MCF 10A (cell line): Measurements from ENCODE around the gene BCORL1. TPM values are rescaled to one million over a fixed set of nuclear protein-coding genes. Genes with fewer than 3 reads are reported as not detected.

ENCODE experiments used
- Bru-seq: library from RNA; stranded (reverse); fragments of 400-500 nt; gene quantifications from one replicate; lab custom pipeline; 2021; lab: Mats Ljungman, UMichigan
- BruChase-seq, 2 experiments: library from RNA; stranded (reverse); fragments of 400-500 nt; gene quantifications; one replicate each; lab custom pipeline; 2021; lab: Mats Ljungman, UMichigan
- BruUV-seq: library from RNA; stranded (reverse); fragments of 400-500 nt; replicated peaks from 2 replicates; lab custom pipeline; 2021; lab: Mats Ljungman, UMichigan
- CTCF ChIA-PET: fragments of 300-600 bp; sonication (Branson Sonifier 250); formaldehyde crosslinking; extraction: SDS; loops from one replicate; lab custom pipeline; 2021; ENCODE audit warnings: antibody characterized with exemption, inconsistent platforms; lab: Yijun Ruan, JAX
- POLR2A ChIA-PET: fragments of 300-600, 350-650 bp; sonication (Branson Sonifier 250); formaldehyde crosslinking; extraction: SDS; loops from one replicate; lab custom pipeline; 2020; ENCODE audit warnings: antibody characterized with exemption, inconsistent platforms; lab: Yijun Ruan, JAX
- DNase-seq: peaks from one replicate; pipeline ENCODE4 v3.0.0-alpha.2; 2018; ENCODE audit not compliant: unreplicated experiment
- H3K27ac Mint-ChIP-seq: one replicate; pipeline ENCODE4 v1.8.0; 2022; ENCODE audit warnings: mild to moderate bottlenecking, low read depth, mixed read lengths; ENCODE audit not compliant: unreplicated experiment
- H3K27me3 Mint-ChIP-seq: one replicate; pipeline ENCODE4 v1.8.0; 2022; ENCODE audit warnings: mixed read lengths; ENCODE audit not compliant: insufficient read depth, unreplicated experiment
- H3K36me3 Mint-ChIP-seq: one replicate; pipeline ENCODE4 v1.8.0; 2022; ENCODE audit warnings: mild to moderate bottlenecking, moderate library complexity, mixed read lengths; ENCODE audit not compliant: insufficient read depth, unreplicated experiment
- H3K4me1 Mint-ChIP-seq: one replicate; pipeline ENCODE4 v1.8.0; 2022; ENCODE audit warnings: mixed read lengths; ENCODE audit not compliant: insufficient read depth, unreplicated experiment
- H3K4me3 Mint-ChIP-seq: one replicate; pipeline ENCODE4 v1.8.0; 2022; ENCODE audit warnings: mild to moderate bottlenecking, moderate library complexity, mixed read lengths; ENCODE audit not compliant: unreplicated experiment
- H3K9me3 Mint-ChIP-seq: one replicate; pipeline ENCODE4 v1.8.0; 2022; ENCODE audit warnings: mixed read lengths; ENCODE audit not compliant: unreplicated experiment
- intact Hi-C: fragments of 100-400 bp; cut with micrococcal nuclease; formaldehyde crosslinking; loops from 2 replicates; pipeline ENCODE4 v1.14.1; 2022
- long read RNA-seq: library from polyadenylated mRNA; stranded (forward); transcript quantifications from one replicate; pipeline ENCODE4 v2.0.0, GENCODE V29; 2022
- total RNA-seq: library from RNA; stranded (reverse); gene quantifications from 2 replicates; pipeline ENCODE4 v1.2.3, GENCODE V29; 2022
- TF ChIP-seq, protein P1 (sequence below): fragments of 200-600 bp; IDR thresholded peaks from one replicate; pipeline ENCODE4 v1.8.0; 2022; ENCODE audit warnings: antibody characterized with exemption, mild to moderate bottlenecking; ENCODE audit not compliant: unreplicated experiment

BCORL1 gene, protein sequence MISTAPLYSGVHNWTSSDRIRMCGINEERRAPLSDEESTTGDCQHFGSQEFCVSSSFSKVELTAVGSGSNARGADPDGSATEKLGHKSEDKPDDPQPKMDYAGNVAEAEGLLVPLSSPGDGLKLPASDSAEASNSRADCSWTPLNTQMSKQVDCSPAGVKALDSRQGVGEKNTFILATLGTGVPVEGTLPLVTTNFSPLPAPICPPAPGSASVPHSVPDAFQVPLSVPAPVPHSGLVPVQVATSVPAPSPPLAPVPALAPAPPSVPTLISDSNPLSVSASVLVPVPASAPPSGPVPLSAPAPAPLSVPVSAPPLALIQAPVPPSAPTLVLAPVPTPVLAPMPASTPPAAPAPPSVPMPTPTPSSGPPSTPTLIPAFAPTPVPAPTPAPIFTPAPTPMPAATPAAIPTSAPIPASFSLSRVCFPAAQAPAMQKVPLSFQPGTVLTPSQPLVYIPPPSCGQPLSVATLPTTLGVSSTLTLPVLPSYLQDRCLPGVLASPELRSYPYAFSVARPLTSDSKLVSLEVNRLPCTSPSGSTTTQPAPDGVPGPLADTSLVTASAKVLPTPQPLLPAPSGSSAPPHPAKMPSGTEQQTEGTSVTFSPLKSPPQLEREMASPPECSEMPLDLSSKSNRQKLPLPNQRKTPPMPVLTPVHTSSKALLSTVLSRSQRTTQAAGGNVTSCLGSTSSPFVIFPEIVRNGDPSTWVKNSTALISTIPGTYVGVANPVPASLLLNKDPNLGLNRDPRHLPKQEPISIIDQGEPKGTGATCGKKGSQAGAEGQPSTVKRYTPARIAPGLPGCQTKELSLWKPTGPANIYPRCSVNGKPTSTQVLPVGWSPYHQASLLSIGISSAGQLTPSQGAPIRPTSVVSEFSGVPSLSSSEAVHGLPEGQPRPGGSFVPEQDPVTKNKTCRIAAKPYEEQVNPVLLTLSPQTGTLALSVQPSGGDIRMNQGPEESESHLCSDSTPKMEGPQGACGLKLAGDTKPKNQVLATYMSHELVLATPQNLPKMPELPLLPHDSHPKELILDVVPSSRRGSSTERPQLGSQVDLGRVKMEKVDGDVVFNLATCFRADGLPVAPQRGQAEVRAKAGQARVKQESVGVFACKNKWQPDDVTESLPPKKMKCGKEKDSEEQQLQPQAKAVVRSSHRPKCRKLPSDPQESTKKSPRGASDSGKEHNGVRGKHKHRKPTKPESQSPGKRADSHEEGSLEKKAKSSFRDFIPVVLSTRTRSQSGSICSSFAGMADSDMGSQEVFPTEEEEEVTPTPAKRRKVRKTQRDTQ (N-terminal part only)
- total RNA-seq, result 2.9 and 5.1 TPM in 2 replicates
- Bru-seq, nascent RNA, result percentile 34 among the genes with signal in this experiment
- percentile 39 among the genes with signal in this experiment for BruChase-seq, experiment 1, labeled RNA remaining after a 6-hour chase
- percentile 41 among the genes with signal in this experiment for BruChase-seq, experiment 2, labeled RNA remaining after a 2-hour chase
- long read RNA-seq, full-length matches to known transcripts, result 2 of 4 reads
- long read RNA-seq, partial matches to known transcripts, result 0 of 4 reads
- long read RNA-seq, other reads (novel, unspliced or antisense), result 2 of 4 reads

DNA sequence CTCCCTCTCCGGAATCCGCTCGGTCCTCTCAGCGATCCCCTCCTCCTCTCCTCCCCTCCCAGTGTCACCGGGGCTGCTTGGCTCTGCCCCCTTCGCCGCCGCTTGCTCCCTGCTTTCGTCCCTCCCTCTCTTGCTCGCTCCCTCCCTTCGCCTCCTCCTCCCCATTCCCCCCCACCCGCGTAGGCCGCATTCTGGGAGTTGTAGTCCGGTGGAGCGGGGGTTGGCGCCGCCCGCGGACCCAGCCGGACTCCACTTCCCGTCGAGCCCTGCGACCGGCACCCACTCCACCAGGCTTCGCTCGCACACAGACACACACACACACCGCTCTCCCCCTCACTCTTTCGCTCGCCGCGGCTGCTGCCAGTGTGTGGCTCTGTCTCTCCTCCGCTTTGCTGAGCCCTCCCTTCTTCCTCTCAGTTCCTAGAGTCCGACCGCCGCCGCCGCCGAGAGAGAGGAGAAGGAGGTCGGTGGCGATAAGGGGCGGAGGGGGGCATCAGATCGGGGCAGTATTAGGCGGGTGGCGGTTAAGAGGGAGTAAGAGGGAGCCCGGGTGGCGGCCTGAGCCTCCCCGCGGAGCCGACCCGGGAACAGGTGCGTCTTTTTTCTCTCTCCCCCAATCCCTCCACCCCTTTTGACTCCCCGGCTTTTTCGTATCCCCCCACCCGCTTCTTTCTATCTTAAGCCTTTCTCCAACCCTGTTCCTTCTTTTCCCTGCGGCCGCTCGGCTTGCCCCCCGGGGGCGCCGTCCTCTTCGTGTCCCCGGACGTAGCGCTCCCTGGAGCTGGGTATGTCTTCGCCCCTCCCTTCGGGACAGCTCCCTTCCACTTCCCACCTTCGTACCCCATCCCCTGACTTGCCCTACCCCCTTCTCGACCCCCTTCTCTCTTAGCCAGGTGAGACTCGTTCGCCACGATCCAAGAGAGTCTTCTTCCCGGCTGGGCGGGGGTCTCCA is at the start of gene BCORL1:
TSS of gene BCORL1 (plus strand) at position 336 of the 952 bp plus-strand sequence. CDS start 22,597 bp downstream, outside the sequence.
- BruUV-seq, result no TSS peak
- POLR2A ChIA-PET, result interaction anchor here (0.6 to 1.0 kb wide), 5 partner anchors 23 to 442 kb away, joined by 3 to 7 read pairs (median 3); partner anchors contain the start of gene ELF4
- CTCF ChIA-PET, result no interaction called here
- DNase-seq, result peak; percentile 86
- TF ChIP-seq, protein P1, sequence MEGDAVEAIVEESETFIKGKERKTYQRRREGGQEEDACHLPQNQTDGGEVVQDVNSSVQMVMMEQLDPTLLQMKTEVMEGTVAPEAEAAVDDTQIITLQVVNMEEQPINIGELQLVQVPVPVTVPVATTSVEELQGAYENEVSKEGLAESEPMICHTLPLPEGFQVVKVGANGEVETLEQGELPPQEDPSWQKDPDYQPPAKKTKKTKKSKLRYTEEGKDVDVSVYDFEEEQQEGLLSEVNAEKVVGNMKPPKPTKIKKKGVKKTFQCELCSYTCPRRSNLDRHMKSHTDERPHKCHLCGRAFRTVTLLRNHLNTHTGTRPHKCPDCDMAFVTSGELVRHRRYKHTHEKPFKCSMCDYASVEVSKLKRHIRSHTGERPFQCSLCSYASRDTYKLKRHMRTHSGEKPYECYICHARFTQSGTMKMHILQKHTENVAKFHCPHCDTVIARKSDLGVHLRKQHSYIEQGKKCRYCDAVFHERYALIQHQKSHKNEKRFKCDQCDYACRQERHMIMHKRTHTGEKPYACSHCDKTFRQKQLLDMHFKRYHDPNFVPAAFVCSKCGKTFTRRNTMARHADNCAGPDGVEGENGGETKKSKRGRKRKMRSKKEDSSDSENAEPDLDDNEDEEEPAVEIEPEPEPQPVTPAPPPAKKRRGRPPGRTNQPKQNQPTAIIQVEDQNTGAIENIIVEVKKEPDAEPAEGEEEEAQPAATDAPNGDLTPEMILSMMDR, result no peak
- Mint-ChIP-seq H3K36me3 (peaks cover 6% of the 10 kb centered on the region), H3K9me3 (no peaks in the 10 kb centered on the region), H3K27me3 (peaks cover 25% of the 10 kb centered on the region), H3K27ac (no peak within 1 kb of the TSS), H3K4me1 (peaks cover 10% of the 10 kb centered on the region), H3K4me3 (no peak within 1 kb of the TSS)
- intact Hi-C loops, result loop anchor here (2.0 kb wide), 1 partner anchor 50 kb away; no protein-coding TSS in a partner anchor

DNA sequence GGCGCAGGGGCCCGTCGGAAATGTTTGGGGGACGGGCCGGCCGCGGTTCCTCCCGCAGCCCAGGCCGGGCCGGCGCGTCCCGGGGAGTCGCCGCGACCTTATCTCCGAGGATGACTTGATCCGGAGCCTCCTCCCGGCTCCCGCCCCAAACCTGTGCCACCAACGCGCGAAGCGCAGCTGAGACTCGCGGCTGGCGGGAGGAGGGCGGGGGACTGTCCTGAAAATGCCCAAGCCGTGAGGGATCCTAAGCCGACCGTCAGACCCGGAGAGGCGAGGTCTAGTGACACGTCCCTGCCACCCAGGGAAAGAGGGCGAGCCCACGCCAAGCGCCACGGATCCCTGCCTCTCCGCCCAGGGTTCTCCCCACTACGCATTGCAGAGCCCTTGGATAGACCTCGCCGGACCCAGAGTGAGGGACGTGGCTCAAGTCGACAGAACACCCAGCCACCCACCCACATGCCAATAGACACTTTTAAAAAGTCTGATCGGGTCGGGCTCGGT is 49.6 kb upstream of the BCORL1 start:
- ChIA-PET POLR2A (interaction anchor here (1.0 kb wide), 1 partner anchor 26 kb away, joined by 4 read pairs; no protein-coding TSS in a partner anchor), CTCF (interaction anchor here (0.6 kb wide), 1 partner anchor 43 kb away, joined by 3 read pairs; no protein-coding TSS in a partner anchor)
- TF ChIP-seq, protein P1, result no peak
- Mint-ChIP-seq H3K27ac (no peak overlapping the region), H3K9me3 (no peaks in the 10 kb centered on the region), H3K4me3 (peak overlapping the region; percentile 78), H3K27me3 (peaks cover 39% of the 10 kb centered on the region), H3K4me1 (no peaks in the 10 kb centered on the region), H3K36me3 (peaks cover 8% of the 10 kb centered on the region)
- intact Hi-C loops, result loop anchor here (2.0 kb wide), 1 partner anchor 50 kb away; the partner anchor contains the start of gene BCORL1
- no peak for DNase-seq
- no TSS peak for BruUV-seq

DNA sequence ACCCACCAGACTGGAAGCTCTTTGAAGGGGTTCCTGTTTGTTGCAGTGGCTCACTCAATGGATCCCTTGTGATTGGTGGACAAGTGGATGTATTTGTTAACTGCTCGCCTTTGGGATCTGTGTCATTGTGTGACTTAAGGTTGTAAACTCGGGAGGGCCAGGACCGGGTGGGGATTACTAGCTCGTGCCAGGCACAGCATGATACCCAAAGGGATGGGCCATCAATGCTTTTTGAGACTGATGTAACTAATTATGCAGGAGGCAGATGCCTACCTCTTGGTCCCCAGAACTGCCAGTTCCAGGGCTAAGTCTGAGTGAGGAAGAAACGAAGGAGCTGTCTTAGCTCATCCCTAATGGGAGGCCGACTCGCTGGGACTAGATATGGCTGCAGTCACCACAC is 48.7 kb upstream of the BCORL1 start:
- ChIA-PET CTCF (interaction anchor here (0.8 to 1.6 kb wide), 2 partner anchors 8 to 28 kb away, joined by 3 to 4 read pairs; no protein-coding TSS in a partner anchor), POLR2A (interaction anchor here (0.6 to 1.0 kb wide), 2 partner anchors 11 to 27 kb away, joined by 3 to 4 read pairs; no protein-coding TSS in a partner anchor)
- Mint-ChIP-seq H3K4me1 (no peaks in the 10 kb centered on the region), H3K27ac (no peak overlapping the region), H3K27me3 (peaks cover 47% of the 10 kb centered on the region), H3K36me3 (no peaks in the 10 kb centered on the region), H3K4me3 (peak overlapping the region; percentile 42), H3K9me3 (no peaks in the 10 kb centered on the region)
- no TSS peak for BruUV-seq
- TF ChIP-seq, protein P1, result no peak
- intact Hi-C loops, result loop anchor here (2.0 kb wide), 1 partner anchor 49 kb away; the partner anchor contains the start of gene BCORL1
- no peak for DNase-seq
